ENCODE measurements around the gene HDAC6. TPM values are rescaled to one million over a fixed set of nuclear protein-coding genes. Genes with fewer than 3 reads are reported as not detected.
"Not testable (repeated sequence)": the region's sequence is repeated elsewhere in the genome, so short reads cannot be mapped to it uniquely, and the experiment has no call there.

HDAC6 gene
- total and polyA plus RNA-seq, 10 of the 15 experiments (the other 5 are each of a cell fraction or from before 2014, with no cell fraction given) = 8.3 to 47.0 (median 34.1) TPM

GRCh38 chrX:48818866-48819265 is 17.0 kb downstream of the HDAC6 start (continued):
- TF ChIP-seq PBX3 (IDR thresholded peaks at IDR 0.05; ENCODE audit: insufficient replicate concordance, low read depth, low read length) = no peak

- CTCF ChIA-PET; ATAC-seq; POLR2A ChIA-PET; DNase-seq (ENCODE audit: low read depth, low spot score); H3K4me1 ChIP-seq (ENCODE audit: control insufficient read depth, insufficient read depth, low read length); H3K9ac ChIP-seq (ENCODE audit: control insufficient read depth, insufficient read depth, low read length); H3K27ac ChIP-seq (ENCODE audit: control insufficient read depth, insufficient read depth); H3K4me2 ChIP-seq (ENCODE audit: control insufficient read depth, insufficient read depth); H3K79me2 ChIP-seq (ENCODE audit: control insufficient read depth, insufficient read depth, low read length); H3K27me3 ChIP-seq (replicated peaks in 1 of 2; ENCODE audit: control insufficient read depth in 2 of 2, insufficient read depth in 2 of 2, low read length in 1 of 2); in situ Hi-C loops (cut with MboI); RAD21 ChIA-PET (ENCODE audit: unreplicated experiment); intact Hi-C loops (cut with micrococcal nuclease; ENCODE audit: unreplicated experiment); FAIRE-seq; BruUV-seq (replicated peaks); H2AFZ ChIP-seq (ENCODE audit: control insufficient read depth, low read depth, low read length); H3K9me3 ChIP-seq (replicated peaks; ENCODE audit: control insufficient read depth, insufficient read depth, low read length); SMC1A ChIA-PET (ENCODE audit: uncharacterized antibody, unreplicated experiment); H3K4me3 ChIP-seq; H4K20me1 ChIP-seq (ENCODE audit: control insufficient read depth, insufficient read depth); H3K36me3 ChIP-seq (ENCODE audit: control insufficient read depth in 2 of 2, insufficient read depth in 2 of 2, low read length in 1 of 2): not testable (repeated sequence)
- WGBS (ENCODE audit: insufficient coverage, insufficient replicate concordance, low lambda C conversion rate, missing lambda C conversion rate) = 74% methylated on average over 9 of the region's 9 CpGs
Observed at GRCh38 chrX:48819394-48819793, 17.5 kb downstream of the HDAC6 start.

- DNase-seq (ENCODE audit: low read depth, low spot score) = no peak
- 0 out of 4 replicates have a peak, but pooled peaks cover 0 to 2% of the 10 kb centered on the region in 2 experiments for H3K27me3 ChIP-seq (replicated peaks in 1 of 2; ENCODE audit: control insufficient read depth in 2 of 2, insufficient read depth in 2 of 2, low read length in 1 of 2)
- H3K9ac ChIP-seq (ENCODE audit: control insufficient read depth, insufficient read depth, low read length) = no peak overlapping the region
- ChIA-PET POLR2A (no interaction called here), CTCF (interaction anchor here (0.8 kb wide), 1 partner anchor 64 kb away, joined by 3 read pairs; no protein-coding TSS in a partner anchor), RAD21 (ENCODE audit: unreplicated experiment) (no interaction called here), SMC1A (ENCODE audit: uncharacterized antibody, unreplicated experiment) (no interaction called here)
- H4K20me1 ChIP-seq (ENCODE audit: control insufficient read depth, insufficient read depth) = no peaks in the 10 kb centered on the region
- intact Hi-C loops (cut with micrococcal nuclease; ENCODE audit: unreplicated experiment) = no loop called here
- H2AFZ ChIP-seq (ENCODE audit: control insufficient read depth, low read depth, low read length) = no peak overlapping the region
- 67% methylated on average over 6 of the region's 6 CpGs for WGBS (ENCODE audit: insufficient coverage, insufficient replicate concordance, low lambda C conversion rate, missing lambda C conversion rate)
- no peak overlapping the region for H3K4me2 ChIP-seq (ENCODE audit: control insufficient read depth, insufficient read depth)
- H3K4me3 ChIP-seq = no peak overlapping the region
- no peaks in the 10 kb centered on the region for H3K4me1 ChIP-seq (ENCODE audit: control insufficient read depth, insufficient read depth, low read length)
- H3K9me3 ChIP-seq (replicated peaks; ENCODE audit: control insufficient read depth, insufficient read depth, low read length) = no peaks in the 10 kb centered on the region; the same call in 2 of the 3 replicates
- no peak for FAIRE-seq
- in situ Hi-C loops (cut with MboI) = loop anchor here (10.0 kb wide), 1 partner anchor 48 kb away; no protein-coding TSS in a partner anchor
- H3K27ac ChIP-seq (ENCODE audit: control insufficient read depth, insufficient read depth) = no peak overlapping the region
- BruUV-seq (replicated peaks) = TSS peak; percentile 67
- no peak for ATAC-seq
- no peaks in the 10 kb centered on the region for H3K79me2 ChIP-seq (ENCODE audit: control insufficient read depth, insufficient read depth, low read length)
- no peaks in the 10 kb centered on the region for H3K36me3 ChIP-seq (ENCODE audit: control insufficient read depth in 2 of 2, insufficient read depth in 2 of 2, low read length in 1 of 2)
- TF ChIP-seq RCOR1 (conservative IDR thresholded peaks at IDR 0.05; ENCODE audit: low read depth, low read length) = no peak
- TF ChIP-seq YY1 (IDR thresholded peaks at IDR 0.05; ENCODE audit: low read depth, low read length) = no peak
- no peak for TF ChIP-seq TCF3 (IDR thresholded peaks at IDR 0.05; ENCODE audit: borderline replicate concordance, insufficient read depth, low read depth, low read length)
- TF ChIP-seq BCLAF1 (IDR thresholded peaks at IDR 0.05) = no peak
- no peak for TF ChIP-seq CHD2 (IDR thresholded peaks at IDR 0.05; ENCODE audit: borderline replicate concordance, low read depth, low read length)
- TF ChIP-seq SUZ12 (IDR thresholded peaks at IDR 0.05; ENCODE audit: unreplicated experiment) = no peak
- no peak for TF ChIP-seq CBX3 (IDR thresholded peaks at IDR 0.05; ENCODE audit: borderline replicate concordance, low read depth)
- no peak for TF ChIP-seq EP300 (IDR thresholded peaks at IDR 0.05; ENCODE audit: borderline replicate concordance in 1 of 2, control insufficient read depth in 1 of 2, low read depth in 2 of 2, low read length in 2 of 2)
- no peak for TF ChIP-seq MEF2A (IDR thresholded peaks at IDR 0.05; ENCODE audit: insufficient read depth, low read depth, low read length)
- no peak for TF ChIP-seq GATAD2B (conservative IDR thresholded peaks at IDR 0.05; ENCODE audit: low read depth)
- TF ChIP-seq RBBP5 (conservative IDR thresholded peaks at IDR 0.05) = no peak
Observed at GRCh38 chrX:48823053-48823452, 21.2 kb downstream of the HDAC6 start.
